ENCODE results near the gene ZBTB9.
"Not testable (repeated sequence)": the region's sequence is repeated elsewhere in the genome, so short reads cannot be mapped to it uniquely, and the experiment has no call there.

ZBTB9 gene

DNA sequence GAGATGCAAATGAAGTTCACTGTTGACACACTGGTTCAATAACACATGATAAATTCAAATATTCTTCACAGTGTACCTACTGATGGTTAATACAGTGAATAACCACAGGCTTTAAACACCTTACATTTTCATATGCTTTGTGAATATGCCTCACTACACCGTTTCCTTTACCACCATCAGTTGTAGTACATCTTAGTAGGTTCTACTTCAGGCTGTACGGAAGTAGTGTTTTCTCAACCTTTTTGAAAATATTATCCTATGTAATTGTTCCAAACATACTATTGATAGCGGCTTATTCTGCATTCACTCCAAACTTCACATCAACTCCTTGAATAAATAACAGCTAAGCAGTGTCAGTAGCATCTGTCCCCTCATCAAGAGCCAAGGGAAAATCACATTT, 15.3 kb downstream of the ZBTB9 start:
- no peak for DNase-seq

DNA sequence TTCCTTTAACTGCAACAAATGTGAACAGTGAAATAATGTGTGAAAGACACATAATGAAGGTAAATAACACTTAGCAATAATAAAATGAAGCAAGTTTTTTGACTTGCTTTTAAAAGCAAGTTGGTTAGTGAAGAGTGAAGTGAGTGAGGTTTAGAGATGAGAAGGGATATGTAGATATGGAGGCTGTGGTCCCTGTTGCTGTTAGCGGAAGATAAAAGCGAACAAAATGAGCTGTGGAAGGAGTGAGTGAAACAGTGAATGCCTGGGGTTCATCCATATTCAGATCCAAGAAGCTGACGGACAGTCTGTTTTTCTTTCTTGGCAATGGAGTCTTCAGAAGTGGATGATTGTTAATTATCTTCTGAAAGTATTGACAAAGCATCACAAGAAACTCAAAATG, 23.5 kb downstream of the ZBTB9 start:
- no peak for DNase-seq

DNA sequence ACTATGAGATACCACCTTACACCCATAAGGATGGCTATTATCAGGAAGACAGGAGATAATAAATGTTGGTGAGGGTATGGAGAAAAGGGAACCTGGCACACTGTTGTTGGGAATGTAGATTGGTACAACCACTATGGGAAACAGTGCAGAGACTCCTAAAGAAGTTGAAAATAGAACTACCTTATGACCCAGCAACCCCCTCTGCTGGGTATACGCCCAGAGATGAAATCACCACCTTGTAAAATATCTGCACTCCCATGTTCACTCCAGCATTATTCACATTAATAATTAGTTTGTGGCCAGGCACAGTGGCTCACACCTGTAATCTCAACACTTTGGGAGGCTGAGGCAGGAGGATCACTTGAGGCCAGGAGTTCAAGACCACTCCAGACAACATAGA, 26.8 kb downstream of the ZBTB9 start:
- DNase-seq: no peak

DNA sequence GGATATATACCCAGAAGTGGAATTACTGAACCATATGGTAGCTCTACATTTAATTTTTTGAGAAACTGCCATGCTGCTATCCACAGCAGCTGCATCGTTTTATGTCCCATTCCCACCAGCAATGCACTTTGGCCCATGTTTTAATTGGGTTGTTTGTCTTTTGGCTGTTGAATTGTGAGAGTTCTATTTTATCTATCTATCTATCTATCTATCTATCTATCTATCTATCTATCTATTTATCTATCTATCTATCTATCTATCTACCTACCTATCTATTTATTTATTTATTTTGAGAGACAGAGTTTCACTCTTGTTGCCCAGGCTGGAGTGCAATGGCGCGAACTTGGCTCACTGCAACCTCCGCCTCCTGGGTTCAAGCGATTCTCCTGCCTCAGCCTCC, 28.2 kb downstream of the ZBTB9 start:
- not testable (repeated sequence) for DNase-seq

DNA sequence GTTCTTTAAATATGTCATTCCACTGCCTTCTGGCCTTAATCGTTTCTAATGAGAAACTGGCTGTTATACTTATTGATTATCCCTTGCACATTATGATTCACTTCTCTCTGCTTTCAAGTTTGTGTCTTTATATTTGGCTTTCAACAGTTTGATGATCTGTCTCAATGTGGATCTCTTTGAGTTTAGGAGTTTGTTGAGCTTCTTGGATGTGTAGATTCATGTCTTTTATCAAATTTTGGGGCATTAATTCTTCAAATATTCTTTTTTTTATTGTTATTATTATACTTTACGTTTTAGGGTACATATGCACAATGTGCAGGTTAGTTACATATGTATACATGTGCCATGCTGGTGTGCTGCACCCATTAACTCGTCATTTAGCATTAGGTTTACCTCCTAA, 29.3 kb downstream of the ZBTB9 start:
- no peak for DNase-seq

DNA sequence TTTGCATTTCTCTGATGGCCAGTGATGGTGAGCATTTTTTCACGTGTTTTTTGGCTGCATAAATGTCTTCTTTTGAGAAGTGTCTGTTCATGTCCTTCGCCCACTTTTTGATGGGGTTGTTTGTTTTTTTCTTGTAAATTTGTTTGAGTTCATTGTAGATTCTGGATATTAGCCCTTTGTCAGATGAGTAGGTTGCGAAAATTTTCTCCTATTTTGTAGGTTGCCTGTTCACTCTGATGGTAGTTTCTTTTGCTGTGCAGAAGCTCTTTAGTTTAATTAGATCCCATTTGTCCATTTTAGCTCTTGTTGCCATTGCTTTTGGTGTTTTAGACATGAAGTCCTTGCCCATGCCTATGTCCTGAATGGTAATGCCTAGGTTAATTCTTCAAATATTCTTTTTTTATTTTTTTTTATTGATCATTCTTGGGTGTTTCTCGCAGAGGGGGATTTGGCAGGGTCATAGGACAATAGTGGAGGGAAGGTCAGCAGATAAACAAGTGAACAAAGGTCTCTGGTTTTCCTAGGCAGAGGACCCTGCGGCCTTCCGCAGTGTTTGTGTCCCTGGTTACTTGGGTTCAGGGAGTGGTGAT, 30.4 kb downstream of the ZBTB9 start:
- DNase-seq: not testable (repeated sequence)

DNA sequence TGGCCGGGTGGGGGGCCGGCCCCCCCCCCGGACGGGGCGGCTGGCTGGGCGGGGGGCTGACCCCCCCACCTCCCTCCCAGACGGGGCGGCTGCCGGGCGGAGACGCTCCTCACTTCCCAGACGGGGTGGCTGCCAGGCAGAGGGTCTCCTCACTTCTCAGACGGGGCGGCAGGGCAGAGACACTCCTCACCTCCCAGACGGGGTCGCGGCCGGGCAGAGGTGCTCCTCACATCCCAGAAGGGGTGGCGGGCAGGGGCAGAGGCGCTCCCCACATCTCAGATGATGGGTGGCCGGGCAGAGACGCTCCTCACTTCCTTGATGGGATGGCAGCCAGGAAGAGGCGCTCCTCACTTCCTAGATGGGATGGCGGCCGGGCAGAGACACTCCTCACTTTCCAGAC, 31.3 kb downstream of the ZBTB9 start:
- DNase-seq: not testable (repeated sequence)

DNA sequence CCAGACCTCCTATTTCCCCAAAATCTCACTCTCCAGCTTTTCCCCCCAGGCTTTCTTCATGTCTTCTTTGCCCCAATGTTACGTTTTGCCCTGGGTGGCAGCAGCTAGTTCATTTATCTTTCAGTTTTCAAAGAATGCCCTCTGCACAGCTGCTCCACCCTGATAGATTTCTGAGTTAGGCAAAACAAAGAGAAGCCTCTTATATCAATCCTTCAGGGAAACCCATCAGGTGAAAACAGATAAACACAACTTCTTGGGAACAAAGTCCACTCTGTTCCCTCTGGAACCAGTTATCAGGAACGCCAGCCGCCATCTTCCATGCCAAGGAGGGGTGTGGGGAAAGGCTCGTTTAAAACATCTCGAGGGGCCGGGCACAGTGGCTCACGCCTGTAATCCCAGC, 34.0 kb downstream of the ZBTB9 start:
- DNase-seq: no peak

DNA sequence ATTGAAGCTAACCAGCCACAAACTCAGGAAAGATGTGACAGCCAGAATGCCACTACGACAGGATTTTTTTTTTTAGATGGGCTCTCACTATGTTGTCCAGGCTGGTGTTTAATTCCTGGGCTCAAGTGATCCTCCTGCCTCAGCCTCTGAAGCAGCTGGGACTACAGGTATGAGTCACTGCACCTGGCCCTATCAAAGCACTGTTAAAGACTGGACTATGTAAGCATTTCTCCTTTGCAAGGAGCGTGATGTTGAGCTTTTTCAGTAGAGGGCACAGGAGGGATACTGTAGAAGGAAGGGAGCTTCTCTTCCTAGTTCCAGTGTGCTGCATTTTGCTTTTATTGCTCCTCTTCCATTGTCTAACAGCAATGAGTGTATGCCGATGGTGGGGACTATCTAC, 35.8 kb downstream of the ZBTB9 start:
- no peak for DNase-seq

DNA sequence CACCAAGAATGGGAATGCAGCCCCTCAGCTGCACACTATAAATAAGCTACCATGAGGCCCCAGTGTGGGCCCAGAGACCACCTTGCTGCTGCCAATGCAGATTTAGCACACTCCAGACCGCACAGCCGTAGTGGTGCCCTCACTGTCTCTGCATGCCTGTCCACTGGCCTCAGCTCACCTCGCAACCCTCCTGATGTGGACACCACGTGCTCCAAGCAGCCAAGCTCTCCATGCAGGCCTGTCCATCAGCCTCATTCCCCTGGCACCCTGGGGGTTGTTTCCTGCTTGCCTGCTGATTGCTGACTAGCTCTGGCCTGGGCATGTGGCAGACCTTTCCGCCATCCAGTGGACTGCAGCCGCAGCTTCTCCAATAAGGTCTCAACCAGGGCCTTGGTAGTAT, 36.2 kb downstream of the ZBTB9 start:
- no peak for DNase-seq

DNA sequence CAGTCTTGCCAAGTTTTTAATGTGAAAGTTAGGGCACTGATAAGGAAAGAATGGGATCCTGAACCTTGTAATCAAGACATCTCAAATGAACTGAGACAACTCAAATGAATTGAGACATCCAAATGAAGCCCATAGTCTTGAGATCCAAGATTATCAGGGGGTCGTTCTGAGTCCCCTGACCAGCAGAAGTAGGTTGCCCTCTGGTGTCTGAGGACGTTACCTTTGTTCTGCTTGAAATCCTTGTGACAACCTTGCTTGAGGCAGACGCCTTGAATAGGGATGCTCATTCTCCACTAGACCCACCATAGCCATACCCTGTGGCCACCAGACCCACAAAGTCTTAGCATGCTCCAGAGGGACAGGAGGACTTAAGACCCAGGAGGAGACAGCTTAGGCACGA, 37.7 kb downstream of the ZBTB9 start:
- no peak for DNase-seq

DNA sequence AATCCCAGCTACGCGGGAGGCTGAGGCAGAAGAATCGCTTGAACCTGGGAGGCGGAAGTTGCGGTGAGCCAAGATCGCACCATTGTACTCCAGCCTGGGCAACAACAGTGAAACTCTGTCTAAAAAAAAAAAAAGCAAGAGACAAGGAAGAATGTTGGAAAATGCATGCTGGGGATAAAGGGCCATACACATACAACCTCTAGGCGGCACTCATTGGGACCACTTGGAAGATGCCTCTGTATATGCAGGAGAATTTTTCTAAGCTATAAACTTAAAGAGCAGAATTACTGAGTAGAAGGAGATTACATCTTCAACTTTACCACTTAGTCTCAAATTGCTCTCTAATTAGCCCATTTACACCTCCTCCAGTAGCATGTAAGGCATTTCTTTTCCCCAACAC, 42.8 kb downstream of the ZBTB9 start:
- no peak for DNase-seq

DNA sequence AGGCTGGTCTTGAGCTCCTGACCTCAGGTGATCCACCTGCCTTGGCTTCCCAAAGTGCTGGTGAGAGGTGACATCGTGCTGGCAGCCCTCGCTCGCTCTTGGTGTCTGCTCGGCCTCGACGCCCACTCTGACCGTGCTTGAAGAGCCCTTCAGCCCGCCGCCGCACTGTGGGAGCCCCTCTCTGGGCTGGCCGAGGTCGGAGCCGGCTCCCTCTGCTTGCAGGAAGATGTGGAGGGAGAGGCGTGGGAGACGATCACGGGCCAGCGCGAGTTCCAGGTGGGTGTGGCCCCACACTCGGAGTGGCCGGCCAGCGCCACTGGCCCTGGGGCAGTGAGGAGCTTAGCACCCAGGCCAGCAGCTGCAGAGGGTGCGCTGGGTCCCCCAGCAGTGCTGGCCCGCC, 48.1 kb downstream of the ZBTB9 start:
- no peak for DNase-seq

DNA sequence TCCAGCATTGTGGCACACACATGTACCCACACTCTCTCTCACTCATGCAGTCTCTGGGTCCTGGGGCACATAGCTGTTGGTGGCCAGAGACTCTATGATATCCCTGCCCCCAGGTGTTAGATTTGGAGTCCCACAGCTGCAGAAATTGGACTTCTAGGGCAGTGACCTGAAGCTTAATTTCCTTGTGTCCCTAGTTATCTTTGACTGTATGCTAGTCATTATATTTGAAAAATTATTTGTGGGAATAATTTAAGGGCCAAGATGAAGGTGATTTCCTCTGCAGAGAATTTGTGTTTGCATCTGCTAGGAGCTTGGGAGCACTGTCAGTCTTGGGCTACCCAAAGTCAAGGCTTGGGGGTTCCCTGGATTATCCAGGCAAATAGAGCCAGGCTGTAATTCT, 50.1 kb downstream of the ZBTB9 start:
- DNase-seq: no peak

DNA sequence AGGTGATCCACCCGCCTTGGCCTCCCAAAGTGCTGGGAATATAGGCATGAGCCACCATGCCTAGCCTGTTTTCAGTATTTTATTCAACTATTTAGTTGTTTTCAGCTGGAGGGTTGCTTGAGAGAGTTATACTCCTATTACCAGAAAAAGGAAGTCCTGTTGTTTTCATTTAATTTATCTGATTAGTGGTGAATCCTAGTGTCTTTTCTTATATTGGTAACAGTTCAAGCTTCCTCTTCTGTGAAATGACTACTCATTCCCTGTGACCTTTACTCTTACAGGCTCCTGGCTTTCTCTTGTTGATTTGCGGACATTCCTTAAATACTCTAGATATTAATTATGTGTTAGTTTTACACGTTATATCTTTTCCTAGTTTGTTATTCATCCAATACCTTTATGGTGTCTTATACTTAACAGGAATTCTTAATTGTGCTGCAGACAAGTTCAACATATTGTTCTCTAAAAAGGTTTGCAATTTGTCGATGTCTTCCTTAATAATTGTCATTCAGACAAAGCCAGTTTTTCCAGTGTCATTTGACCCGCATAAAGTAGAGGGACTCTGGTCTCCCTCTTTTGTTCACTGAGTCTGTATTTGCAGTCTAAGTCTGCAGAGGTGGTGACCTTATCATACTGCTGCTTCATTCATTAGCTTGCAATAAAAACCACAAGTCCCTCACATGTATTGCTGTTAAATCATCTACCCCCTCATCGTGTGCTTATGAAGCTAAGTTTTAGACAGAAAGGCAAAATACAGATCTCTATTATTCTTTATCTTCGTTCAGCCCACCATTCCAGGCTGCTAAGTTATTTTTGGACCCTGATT, 51.4 kb downstream of the ZBTB9 start:
- DNase-seq: no peak

All from activated effector memory CD4-positive, alpha-beta T cell treated with Interleukin-2 at 50 U/mL for 16 hours (primary cell).